GM12878 (cell line): ENCODE results near the gene MED10. TPM values are rescaled to one million over a fixed set of nuclear protein-coding genes. Genes with fewer than 3 reads are reported as not detected.

Experiments
- ATAC-seq: fragments of 200-7000 bp; cut with Tn5 transposase; 3 replicates; pipeline ENCODE4 v1.9.1; 2020; ENCODE audit warnings: mild to moderate bottlenecking, moderate library complexity
- BruUV-seq: library from RNA; stranded (reverse); fragments of 400-500 nt; replicated peaks from 2 replicates; lab custom pipeline; 2021; lab: Mats Ljungman, UMichigan
- CTCF ChIA-PET: fragments of 300-600 bp; sonication (Branson Sonifier 250); formaldehyde crosslinking; extraction: SDS; loops from one replicate; lab custom pipeline; 2021; ENCODE audit warnings: inconsistent platforms; lab: Yijun Ruan, JAX
- POLR2A ChIA-PET: fragments of 350-600 bp; formaldehyde crosslinking; extraction: SDS; loops from one replicate; lab custom pipeline; 2021; ENCODE audit warnings: inconsistent platforms; lab: Charles Lee
- RAD21 ChIA-PET: fragments of 300-600 bp; sonication (Branson Sonifier 250); formaldehyde crosslinking; loops from one replicate; lab custom pipeline; 2023; ENCODE audit warnings: antibody characterized with exemption; ENCODE audit not compliant: unreplicated experiment; lab: Charles Lee
- SMC1A ChIA-PET: fragments of 300-600 bp; sonication (Branson Sonifier 250); formaldehyde crosslinking; loops from one replicate; lab custom pipeline; 2023; ENCODE audit not compliant: unreplicated experiment, uncharacterized antibody; lab: Charles Lee
- DNase-seq: peaks from one replicate; pipeline ENCODE4 v3.0.0-alpha.2; 2011; ENCODE audit warnings: low read depth, low spot score
- FAIRE-seq: peaks from 3 replicates; lab custom pipeline; 2011; peaks lifted over from hg19 to GRCh38; lab: Jason Lieb, UNC
- H2AFZ ChIP-seq: 2 replicates; pipeline ENCODE4 v1.6.0; 2011; ENCODE audit warnings: low read depth, low read length, control low read depth; ENCODE audit not compliant: control insufficient read depth
- H3K27ac ChIP-seq: 2 replicates; pipeline ENCODE4 v1.5.1; 2011; ENCODE audit warnings: control low read depth; ENCODE audit not compliant: control insufficient read depth, insufficient read depth
- H3K27me3 ChIP-seq, 2 experiments: replicated peaks in 1 of 2; 2 replicates each; pipeline versions ENCODE4 v1.6.0 to v1.6.1; 2011; ENCODE audit warnings: low read length in 1 of 2; ENCODE audit not compliant: control insufficient read depth in 2 of 2, insufficient read depth in 2 of 2
- H3K36me3 ChIP-seq, 2 experiments: 2 replicates each; pipeline ENCODE4 v1.5.1; 2011; ENCODE audit warnings: low read length in 1 of 2; ENCODE audit not compliant: control insufficient read depth in 2 of 2, insufficient read depth in 2 of 2
- H3K4me1 ChIP-seq: 2 replicates; pipeline ENCODE4 v1.6.1; 2011; ENCODE audit warnings: mild to moderate bottlenecking, low read length, moderate library complexity, mixed read lengths; ENCODE audit not compliant: control insufficient read depth, insufficient read depth
- H3K4me2 ChIP-seq: 2 replicates; pipeline ENCODE4 v1.6.0; 2011; ENCODE audit warnings: control low read depth; ENCODE audit not compliant: control insufficient read depth, insufficient read depth
- H3K4me3 ChIP-seq: fragments of 200-600 bp; sonication (generic); 2 replicates; pipeline ENCODE4 v1.5.1; 2016
- H3K79me2 ChIP-seq: 2 replicates; pipeline ENCODE4 v1.6.0; 2011; ENCODE audit warnings: low read length; ENCODE audit not compliant: control insufficient read depth, insufficient read depth
- H3K9ac ChIP-seq: 2 replicates; pipeline ENCODE4 v1.8.0; 2011; ENCODE audit warnings: low read length, control low read depth, mixed read lengths; ENCODE audit not compliant: control insufficient read depth, insufficient read depth
- H3K9me3 ChIP-seq: replicated peaks from 3 replicates; pipeline ENCODE4 v1.5.1; 2011; ENCODE audit warnings: mild to moderate bottlenecking, low read length; ENCODE audit not compliant: control insufficient read depth, insufficient read depth
- H4K20me1 ChIP-seq: 2 replicates; pipeline ENCODE4 v1.6.0; 2011; ENCODE audit not compliant: control insufficient read depth, insufficient read depth
- BACH1 ChIP-seq: fragments of 450-650 bp; IDR thresholded peaks from 2 replicates; pipeline ENCODE4 v1.6.1; 2017; ENCODE audit warnings: mild to moderate bottlenecking, borderline replicate concordance
- CREB1 ChIP-seq: IDR thresholded peaks from 2 replicates; pipeline ENCODE4 v1.6.1; 2012; ENCODE audit warnings: low read depth, mild to moderate bottlenecking, inconsistent platforms
- CREM ChIP-seq: IDR thresholded peaks from 2 replicates; pipeline ENCODE4 v1.6.1; 2014; ENCODE audit warnings: antibody characterized with exemption, low read depth
- GATAD2B ChIP-seq: fragments of 450-650 bp; conservative IDR thresholded peaks from 2 replicates; pipeline ENCODE4 v1.6.1; 2017; ENCODE audit warnings: low read depth, mild to moderate bottlenecking, moderate library complexity
- HSF1 ChIP-seq: fragments of 150-350 bp; IDR thresholded peaks from 2 replicates; pipeline ENCODE4 v1.6.1; 2014; ENCODE audit warnings: mild to moderate bottlenecking, low read depth, low read length
- IRF3 ChIP-seq: fragments of 450-650 bp; IDR thresholded peaks from 2 replicates; pipeline ENCODE4 v1.6.1; 2014; ENCODE audit warnings: mild to moderate bottlenecking
- IRF5 ChIP-seq: fragments of 450-650 bp; IDR thresholded peaks from 2 replicates; pipeline ENCODE4 v1.6.1; 2017; ENCODE audit warnings: borderline replicate concordance
- KAT2A ChIP-seq: conservative IDR thresholded peaks from 2 replicates; pipeline ENCODE4 v1.6.1; 2011; ENCODE audit warnings: low read depth, low read length; ENCODE audit not compliant: control insufficient read depth
- MTA2 ChIP-seq: fragments of 450-650 bp; IDR thresholded peaks from 2 replicates; pipeline ENCODE4 v1.6.1; 2016; ENCODE audit warnings: low read depth, mild to moderate bottlenecking, moderate library complexity
- MXI1 ChIP-seq: fragments of 150-350 bp; IDR thresholded peaks from 2 replicates; pipeline ENCODE4 v1.6.1; 2011; ENCODE audit warnings: low read depth, mild to moderate bottlenecking, inconsistent platforms, low read length, improper control_type of control experiment
- NBN ChIP-seq: fragments of 450-650 bp; IDR thresholded peaks from 2 replicates; pipeline ENCODE4 v1.6.1; 2016
- RAD21 ChIP-seq: IDR thresholded peaks from 2 replicates; pipeline ENCODE4 v1.6.1; 2011; ENCODE audit warnings: mild to moderate bottlenecking, low read depth, low read length, moderate library complexity; ENCODE audit not compliant: insufficient read depth
- SIN3A ChIP-seq: IDR thresholded peaks from 2 replicates; pipeline ENCODE4 v1.6.1; 2012; ENCODE audit warnings: low read depth, low read length, improper control_type of control experiment
- SIX5 ChIP-seq: IDR thresholded peaks from 2 replicates; pipeline ENCODE4 v1.6.1; 2011; ENCODE audit warnings: mild to moderate bottlenecking, low read depth, low read length, moderate library complexity; ENCODE audit not compliant: severe bottlenecking
- SMAD1 ChIP-seq: fragments of 450-650 bp; IDR thresholded peaks from 2 replicates; pipeline ENCODE4 v1.6.1; 2018; ENCODE audit warnings: mild to moderate bottlenecking, low read depth; ENCODE audit not compliant: partially characterized antibody
- SRF ChIP-seq, 2 experiments: IDR thresholded peaks; 2 replicates each; pipeline ENCODE4 v1.6.1; 2011; ENCODE audit warnings: low read depth in 2 of 2, low read length in 2 of 2, mild to moderate bottlenecking in 1 of 2, moderate library complexity in 1 of 2
- STAT3 ChIP-seq: IDR thresholded peaks from 2 replicates; pipeline ENCODE4 v1.6.1; 2011; ENCODE audit warnings: low read depth, low read length, improper control_type of control experiment
- TCF12 ChIP-seq: IDR thresholded peaks from 2 replicates; pipeline ENCODE4 v1.6.1; 2011; ENCODE audit warnings: low read depth, mild to moderate bottlenecking, low read length
- ZNF24 ChIP-seq: fragments of 450-650 bp; IDR thresholded peaks from 2 replicates; pipeline ENCODE4 v1.6.1; 2017; ENCODE audit warnings: antibody characterized with exemption, mild to moderate bottlenecking
- ZNF274 ChIP-seq: IDR thresholded peaks from one replicate; pipeline ENCODE4 v1.8.0; 2011; ENCODE audit not compliant: insufficient read length, insufficient read depth
- ZZZ3 ChIP-seq: IDR thresholded peaks from 2 replicates; pipeline ENCODE4 v1.6.1; 2011; ENCODE audit warnings: low read depth; ENCODE audit not compliant: control insufficient read depth, insufficient read length
- WGBS: methylation state at CpG from one replicate; pipeline ENCODE4 v1.1.6; 2016; ENCODE audit warnings: low lambda C conversion rate; ENCODE audit not compliant: insufficient replicate concordance, insufficient coverage; ENCODE audit errors: missing lambda C conversion rate; 5-methylcytosine and 5-hydroxymethylcytosine counted together
- in situ Hi-C: fragments of 300-500 bp; cut with MboI; formaldehyde crosslinking; loops from 9 replicates; pipeline ENCODE4 v1.14.3; 2018; ENCODE audit warnings: mixed read lengths
- intact Hi-C: fragments of 100-400 bp; cut with micrococcal nuclease; formaldehyde crosslinking; loops from one replicate; pipeline ENCODE4 v1.14.2; 2022; ENCODE audit not compliant: unreplicated experiment
- polyA plus RNA-seq, 11 experiments: library from polyadenylated mRNA; depleted of rRNA in 4 of 11; unstranded in 6 of 11; stranded (reverse) in 5 of 11; fragments of >200 nt; fragmentation: Nextera tagmentation in 4 of 11; fragmentation: Illumina TruSeq in 1 of 11; extraction: Ambion mirVana in 4 of 11; extraction: Trizol in 1 of 11; gene quantifications; 1 replicate in 1 of 11; 2 replicates in 10 of 11; pipeline versions ENCODE4 v1.2.1 to v1.2.3, GENCODE V29; 2011 to 2016; ENCODE audit warnings: inconsistent platforms in 2 of 11, missing spikeins in 2 of 11, low read depth in 1 of 11
- total RNA-seq, 4 experiments: library from RNA; depleted of rRNA in 3 of 4; stranded (reverse); fragments of >200 nt in 3 of 4; fragmentation: Illumina TruSeq in 1 of 4; extraction: Trizol in 1 of 4; gene quantifications; 2 replicates each; pipeline versions ENCODE4 v1.2.1 to v1.2.3, GENCODE V29; 2013 to 2021

Gene MED10
- total and polyA plus RNA-seq, 10 of the 15 experiments (the other 5 are each of a cell fraction or from before 2014, with no cell fraction given), result 21.2 to 111 (median 46.6) TPM

- TF ChIP-seq SRF (IDR thresholded peaks at IDR 0.05; ENCODE audit: low read depth in 2 of 2, low read length in 2 of 2) (no peak), STAT3 (no peak), ZNF274 (no peak), ZNF24 (no peak), IRF5 (no peak), ZZZ3 (no peak), CREB1 (no peak), KAT2A (no peak), BACH1 (no peak)
Measured at GRCh38 chr5:6398570-6399230, 20.4 kb upstream of the MED10 start (continued).

- H3K36me3 ChIP-seq, result no peaks in the 10 kb centered on the region
- ChIA-PET SMC1A (interaction anchor here (0.7 kb wide), 1 partner anchor 112 kb away, joined by 5 read pairs; no protein-coding TSS in a partner anchor), POLR2A (no interaction called here), RAD21 (no interaction called here), CTCF (no interaction called here)
- FAIRE-seq (no peak), ATAC-seq (no peak), DNase-seq (no peak)
- H3K79me2 ChIP-seq, result no peaks in the 10 kb centered on the region
- intact Hi-C loops (no loop called here), in situ Hi-C loops (no loop called here)
- no peak overlapping the region for H3K4me2 ChIP-seq
- H3K9me3 ChIP-seq, result no peaks in the 10 kb centered on the region
- H3K4me3 ChIP-seq, result no peak overlapping the region
- WGBS, result 56% methylated on average over 15 of the region's 15 CpGs
- no TSS peak for BruUV-seq
- H2AFZ ChIP-seq, result no peak overlapping the region
- no peak overlapping the region for H3K27ac ChIP-seq
- H3K27me3 ChIP-seq, result no peaks in the 10 kb centered on the region; a peak in 2 of 4 replicates
- no peaks in the 10 kb centered on the region for H4K20me1 ChIP-seq
- H3K4me1 ChIP-seq, result peaks cover 3% of the 10 kb centered on the region; the same call in 1 of the 2 replicates
- H3K9ac ChIP-seq, result no peak overlapping the region
- no peak for TF ChIP-seq IRF3
- no peak for TF ChIP-seq MXI1
- TF ChIP-seq SMAD1, result no peak
- TF ChIP-seq TCF12, result no peak
- TF ChIP-seq MTA2, result no peak
- TF ChIP-seq SIX5, result no peak
- no peak for TF ChIP-seq RAD21
- TF ChIP-seq CREM, result no peak
- no peak for TF ChIP-seq HSF1
- TF ChIP-seq SIN3A, result no peak
- TF ChIP-seq NBN, result no peak
- no peak for TF ChIP-seq GATAD2B
Measured at GRCh38 chr5:6397536-6398269, 19.4 kb upstream of the MED10 start.
